GM23248 (cell line): ENCODE data around the gene UNC13B.

Experiments used
- EZH2 ChIP-seq: fragments of 200-600 bp; sonication (generic); IDR thresholded peaks from 2 replicates; pipeline ENCODE4 v1.6.1; 2018; ENCODE audit warnings: antibody characterized with exemption, mild to moderate bottlenecking; ENCODE audit not compliant: insufficient read depth, poor library complexity, severe bottlenecking
- EZH2phosphoT487 ChIP-seq: fragments of 200-600 bp; sonication (generic); IDR thresholded peaks from 2 replicates; pipeline ENCODE4 v1.6.1; 2018; ENCODE audit warnings: antibody characterized with exemption, moderate library complexity, mild to moderate bottlenecking, low read depth; ENCODE audit not compliant: insufficient read depth

- TF ChIP-seq EZH2 (no peak), EZH2phosphoT487 (no peak)
These were observed 179.2 kb downstream of the UNC13B start for GRCh38 chr9:35341021-35341420.
